WTC11 (cell line): ENCODE results near the gene AHCYL1.

ENCODE experiments used
- CREB1 ChIP-seq: sonication (generic); formaldehyde crosslinking; IDR thresholded peaks from 2 replicates; pipeline ENCODE4 v1.8.0; 2023; ENCODE audit warnings: mild to moderate bottlenecking, missing genetic modification reagents
- NR1H2 ChIP-seq: sonication (generic); formaldehyde crosslinking; IDR thresholded peaks from 2 replicates; pipeline ENCODE4 v1.9.0; 2021; ENCODE audit warnings: mild to moderate bottlenecking, moderate library complexity, missing genetic modification reagents
- OVOL2 ChIP-seq: fragments of 250-450 bp; sonication (Bioruptor Pico); IDR thresholded peaks from 2 replicates; pipeline ENCODE4 v1.9.0; 2021; ENCODE audit warnings: mild to moderate bottlenecking, borderline replicate concordance
- SMAD4 ChIP-seq: sonication (generic); formaldehyde crosslinking; IDR thresholded peaks from 2 replicates; pipeline ENCODE4 v1.8.0; 2022; ENCODE audit warnings: mild to moderate bottlenecking, missing genetic modification reagents
- SP1 ChIP-seq: sonication (generic); formaldehyde crosslinking; conservative IDR thresholded peaks from 2 replicates; pipeline ENCODE4 v1.8.1; 2022; ENCODE audit warnings: missing genetic modification reagents
- TP53 ChIP-seq: sonication (generic); formaldehyde crosslinking; IDR thresholded peaks from 2 replicates; pipeline ENCODE4 v1.8.1; 2023; ENCODE audit warnings: mild to moderate bottlenecking, missing genetic modification reagents
- ZNF121 ChIP-seq: sonication (generic); formaldehyde crosslinking; IDR thresholded peaks from 2 replicates; pipeline ENCODE4 v1.8.0; 2023; ENCODE audit warnings: missing genetic modification reagents
- ZNF263 ChIP-seq: sonication (generic); formaldehyde crosslinking; IDR thresholded peaks from 2 replicates; pipeline ENCODE4 v1.8.1; 2022; ENCODE audit warnings: low read depth, mild to moderate bottlenecking, moderate library complexity, missing genetic modification reagents
- TF ChIP-seq, protein P1 (sequence below): sonication (generic); formaldehyde crosslinking; IDR thresholded peaks from 2 replicates; pipeline ENCODE4 v1.8.1; 2022; ENCODE audit warnings: low read depth, missing genetic modification reagents, borderline replicate concordance
- TF ChIP-seq, protein P2 (sequence below): fragments of 200-600 bp; IDR thresholded peaks from 2 replicates; pipeline ENCODE4 v1.8.0; 2022; ENCODE audit warnings: antibody characterized with exemption
- TF ChIP-seq, protein P3 (sequence below): sonication (generic); formaldehyde crosslinking; IDR thresholded peaks from 2 replicates; pipeline ENCODE4 v1.8.1; 2023; ENCODE audit warnings: mild to moderate bottlenecking, missing genetic modification reagents, moderate library complexity
- TF ChIP-seq, protein P4 (sequence below): sonication (generic); formaldehyde crosslinking; IDR thresholded peaks from 2 replicates; pipeline ENCODE4 v1.8.0; 2022; ENCODE audit warnings: mild to moderate bottlenecking, missing genetic modification reagents
- TF ChIP-seq, protein P5 (sequence below): fragments of 250-450 bp; sonication (Bioruptor Pico); IDR thresholded peaks from 2 replicates; pipeline ENCODE4 v2.1.2; 2022; ENCODE audit warnings: mild to moderate bottlenecking, moderate library complexity

DNA sequence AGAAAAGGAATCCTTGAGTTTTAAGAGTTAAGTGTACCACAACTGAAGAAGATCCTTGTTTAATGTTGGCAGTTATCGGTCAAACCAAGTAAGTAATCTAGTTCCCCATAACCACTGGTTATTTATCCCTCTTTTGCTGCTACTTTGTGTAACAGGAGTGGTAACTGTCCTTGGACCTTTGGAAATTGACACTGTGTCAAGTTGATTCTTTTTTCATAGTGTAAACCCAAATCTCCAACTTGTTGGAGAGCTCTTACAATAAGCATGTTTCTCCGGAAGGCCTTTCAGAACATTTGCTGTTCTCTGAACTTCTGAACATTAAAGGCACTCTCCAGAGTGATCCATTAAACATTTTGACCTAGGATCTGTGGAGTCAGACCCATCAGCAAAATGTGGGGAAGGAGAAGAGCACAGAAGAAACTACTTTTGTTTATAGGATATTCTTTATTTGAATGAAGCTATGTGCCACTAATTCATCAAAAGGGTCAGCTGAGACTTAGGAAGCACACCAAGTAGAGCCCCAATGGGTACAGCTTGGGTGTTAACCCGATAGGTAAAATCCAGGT lies 3.9 kb downstream of the AHCYL1 start:
- TF ChIP-seq NR1H2 (CRISPR knock-in tag): no peak
- TF ChIP-seq, protein P1, sequence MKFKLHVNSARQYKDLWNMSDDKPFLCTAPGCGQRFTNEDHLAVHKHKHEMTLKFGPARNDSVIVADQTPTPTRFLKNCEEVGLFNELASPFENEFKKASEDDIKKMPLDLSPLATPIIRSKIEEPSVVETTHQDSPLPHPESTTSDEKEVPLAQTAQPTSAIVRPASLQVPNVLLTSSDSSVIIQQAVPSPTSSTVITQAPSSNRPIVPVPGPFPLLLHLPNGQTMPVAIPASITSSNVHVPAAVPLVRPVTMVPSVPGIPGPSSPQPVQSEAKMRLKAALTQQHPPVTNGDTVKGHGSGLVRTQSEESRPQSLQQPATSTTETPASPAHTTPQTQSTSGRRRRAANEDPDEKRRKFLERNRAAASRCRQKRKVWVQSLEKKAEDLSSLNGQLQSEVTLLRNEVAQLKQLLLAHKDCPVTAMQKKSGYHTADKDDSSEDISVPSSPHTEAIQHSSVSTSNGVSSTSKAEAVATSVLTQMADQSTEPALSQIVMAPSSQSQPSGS (CRISPR knock-in tag): no peak
- no peak for TF ChIP-seq OVOL2
- TF ChIP-seq, protein P2, sequence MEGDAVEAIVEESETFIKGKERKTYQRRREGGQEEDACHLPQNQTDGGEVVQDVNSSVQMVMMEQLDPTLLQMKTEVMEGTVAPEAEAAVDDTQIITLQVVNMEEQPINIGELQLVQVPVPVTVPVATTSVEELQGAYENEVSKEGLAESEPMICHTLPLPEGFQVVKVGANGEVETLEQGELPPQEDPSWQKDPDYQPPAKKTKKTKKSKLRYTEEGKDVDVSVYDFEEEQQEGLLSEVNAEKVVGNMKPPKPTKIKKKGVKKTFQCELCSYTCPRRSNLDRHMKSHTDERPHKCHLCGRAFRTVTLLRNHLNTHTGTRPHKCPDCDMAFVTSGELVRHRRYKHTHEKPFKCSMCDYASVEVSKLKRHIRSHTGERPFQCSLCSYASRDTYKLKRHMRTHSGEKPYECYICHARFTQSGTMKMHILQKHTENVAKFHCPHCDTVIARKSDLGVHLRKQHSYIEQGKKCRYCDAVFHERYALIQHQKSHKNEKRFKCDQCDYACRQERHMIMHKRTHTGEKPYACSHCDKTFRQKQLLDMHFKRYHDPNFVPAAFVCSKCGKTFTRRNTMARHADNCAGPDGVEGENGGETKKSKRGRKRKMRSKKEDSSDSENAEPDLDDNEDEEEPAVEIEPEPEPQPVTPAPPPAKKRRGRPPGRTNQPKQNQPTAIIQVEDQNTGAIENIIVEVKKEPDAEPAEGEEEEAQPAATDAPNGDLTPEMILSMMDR: no peak
- TF ChIP-seq, protein P3, sequence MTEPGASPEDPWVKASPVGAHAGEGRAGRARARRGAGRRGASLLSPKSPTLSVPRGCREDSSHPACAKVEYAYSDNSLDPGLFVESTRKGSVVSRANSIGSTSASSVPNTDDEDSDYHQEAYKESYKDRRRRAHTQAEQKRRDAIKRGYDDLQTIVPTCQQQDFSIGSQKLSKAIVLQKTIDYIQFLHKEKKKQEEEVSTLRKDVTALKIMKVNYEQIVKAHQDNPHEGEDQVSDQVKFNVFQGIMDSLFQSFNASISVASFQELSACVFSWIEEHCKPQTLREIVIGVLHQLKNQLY (CRISPR knock-in tag): no peak
- TF ChIP-seq, protein P4, sequence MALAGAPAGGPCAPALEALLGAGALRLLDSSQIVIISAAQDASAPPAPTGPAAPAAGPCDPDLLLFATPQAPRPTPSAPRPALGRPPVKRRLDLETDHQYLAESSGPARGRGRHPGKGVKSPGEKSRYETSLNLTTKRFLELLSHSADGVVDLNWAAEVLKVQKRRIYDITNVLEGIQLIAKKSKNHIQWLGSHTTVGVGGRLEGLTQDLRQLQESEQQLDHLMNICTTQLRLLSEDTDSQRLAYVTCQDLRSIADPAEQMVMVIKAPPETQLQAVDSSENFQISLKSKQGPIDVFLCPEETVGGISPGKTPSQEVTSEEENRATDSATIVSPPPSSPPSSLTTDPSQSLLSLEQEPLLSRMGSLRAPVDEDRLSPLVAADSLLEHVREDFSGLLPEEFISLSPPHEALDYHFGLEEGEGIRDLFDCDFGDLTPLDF (CRISPR knock-in tag): no peak
- TF ChIP-seq SP1 (CRISPR knock-in tag): no peak
- no peak for TF ChIP-seq TP53 (CRISPR knock-in tag)
- no peak for TF ChIP-seq SMAD4 (CRISPR knock-in tag)
- no peak for TF ChIP-seq ZNF263 (CRISPR knock-in tag)
- TF ChIP-seq ZNF121 (CRISPR knock-in tag): no peak
- no peak for TF ChIP-seq CREB1
- TF ChIP-seq, protein P5, sequence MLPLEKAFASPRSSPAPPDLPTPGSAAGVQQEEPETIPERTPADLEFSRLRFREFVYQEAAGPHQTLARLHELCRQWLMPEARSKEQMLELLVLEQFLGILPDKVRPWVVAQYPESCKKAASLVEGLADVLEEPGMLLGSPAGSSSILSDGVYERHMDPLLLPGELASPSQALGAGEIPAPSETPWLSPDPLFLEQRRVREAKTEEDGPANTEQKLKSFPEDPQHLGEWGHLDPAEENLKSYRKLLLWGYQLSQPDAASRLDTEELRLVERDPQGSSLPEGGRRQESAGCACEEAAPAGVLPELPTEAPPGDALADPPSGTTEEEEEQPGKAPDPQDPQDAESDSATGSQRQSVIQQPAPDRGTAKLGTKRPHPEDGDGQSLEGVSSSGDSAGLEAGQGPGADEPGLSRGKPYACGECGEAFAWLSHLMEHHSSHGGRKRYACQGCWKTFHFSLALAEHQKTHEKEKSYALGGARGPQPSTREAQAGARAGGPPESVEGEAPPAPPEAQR (CRISPR knock-in tag): no peak
